A549 (cell line): ENCODE data around the gene CREB3L1. TPM values are rescaled to one million over a fixed set of nuclear protein-coding genes. Genes with fewer than 3 reads are reported as not detected.

Source experiments
- ATAC-seq, 2 experiments: fragments of 200-7000 bp in 1 of 2; fragments of >200 bp in 1 of 2; cut with Nextera tagmentation in 1 of 2; cut with Tn5 transposase in 1 of 2; 3 replicates each; pipeline versions ENCODE4 v1.8.0 to v1.9.1; 2018 to 2020; ENCODE audit warnings: mild to moderate bottlenecking in 1 of 2, moderate library complexity in 1 of 2
- CTCF ChIA-PET: fragments of 300-600 bp; sonication (Branson Sonifier 250); formaldehyde crosslinking; extraction: SDS; loops from one replicate; lab custom pipeline; 2021; ENCODE audit warnings: antibody characterized with exemption, inconsistent platforms; lab: Yijun Ruan, JAX
- POLR2A ChIA-PET: fragments of 350-600 bp; formaldehyde crosslinking; extraction: SDS; loops from one replicate; lab custom pipeline; 2021; ENCODE audit warnings: antibody characterized with exemption, inconsistent platforms; lab: Yijun Ruan, JAX
- DNase-seq, 2 experiments: peaks; one replicate each; pipeline versions ENCODE4 v3.0.0 to v3.0.0-alpha.2; 2011 to 2016; ENCODE audit warnings: low read depth in 1 of 2, low spot score in 1 of 2
- FAIRE-seq: peaks from 2 replicates; lab custom pipeline; 2011; peaks lifted over from hg19 to GRCh38; lab: Jason Lieb, UNC
- H3K27ac ChIP-seq, 2 experiments: fragments of >200 bp; sonication (Bioruptor Twin); formaldehyde crosslinking; 3 replicates each; pipeline ENCODE4 v1.5.1; 2016 to 2017
- H3K4me1 ChIP-seq: fragments of >200 bp; sonication (Bioruptor Twin); formaldehyde crosslinking; 3 replicates; pipeline ENCODE4 v1.6.1; 2016
- H3K4me2 ChIP-seq: fragments of >200 bp; sonication (Bioruptor Twin); formaldehyde crosslinking; 3 replicates; pipeline ENCODE4 v1.6.1; 2016
- H3K4me3 ChIP-seq: fragments of >200 bp; sonication (Bioruptor Twin); formaldehyde crosslinking; 3 replicates; pipeline ENCODE4 v1.5.1; 2016
- H3K9me3 ChIP-seq: fragments of >200 bp; sonication (Bioruptor Twin); formaldehyde crosslinking; 3 replicates; pipeline ENCODE4 v1.6.1; 2016
- BHLHE40 ChIP-seq: IDR thresholded peaks from 2 replicates; pipeline ENCODE4 v1.6.1; 2012; ENCODE audit warnings: low read depth, low read length, inconsistent platforms
- CBX2 ChIP-seq: fragments of 200-600 bp; sonication (generic); IDR thresholded peaks from 2 replicates; pipeline ENCODE4 v1.6.1; 2016; ENCODE audit warnings: low read depth, mild to moderate bottlenecking, borderline replicate concordance
- CHD4 ChIP-seq: fragments of 200-600 bp; sonication (generic); IDR thresholded peaks from 2 replicates; pipeline ENCODE4 v1.6.1; 2016; ENCODE audit warnings: antibody characterized with exemption, mild to moderate bottlenecking, borderline replicate concordance
- EP300 ChIP-seq, 2 experiments: fragments of >200 bp; sonication (Bioruptor Twin); formaldehyde crosslinking; IDR thresholded peaks; 2 replicates in 1 of 2; 3 replicates in 1 of 2; pipeline ENCODE4 v1.6.1; 2016 to 2017
- ESRRA ChIP-seq: fragments of 150-350 bp; IDR thresholded peaks from 2 replicates; pipeline ENCODE4 v1.6.1; 2014; ENCODE audit warnings: mild to moderate bottlenecking, low read length, borderline replicate concordance
- FOSL2 ChIP-seq, 2 experiments: fragments of 450-650 bp in 1 of 2; fragments of >200 bp in 1 of 2; sonication (Bioruptor Twin) in 1 of 2; formaldehyde crosslinking; IDR thresholded peaks; 2 replicates each; pipeline versions ENCODE4 v1.5.0 to v1.6.1; 2016 to 2020; ENCODE audit warnings: mild to moderate bottlenecking in 1 of 2, moderate library complexity in 1 of 2
- GATA3 ChIP-seq: IDR thresholded peaks from 2 replicates; pipeline ENCODE4 v1.6.1; 2012; ENCODE audit warnings: borderline replicate concordance
- JUN ChIP-seq, 2 experiments: fragments of >200 bp; sonication (Bioruptor Twin); formaldehyde crosslinking; IDR thresholded peaks; 2 replicates in 1 of 2; 3 replicates in 1 of 2; pipeline ENCODE4 v1.6.1; 2016 to 2017
- JUNB ChIP-seq: fragments of >200 bp; sonication (Bioruptor Twin); formaldehyde crosslinking; IDR thresholded peaks from 2 replicates; pipeline ENCODE4 v1.6.1; 2016
- KDM1A ChIP-seq: fragments of 200-600 bp; sonication (generic); IDR thresholded peaks from 2 replicates; pipeline ENCODE4 v1.6.1; 2016; ENCODE audit warnings: low read depth, mild to moderate bottlenecking
- MAFK ChIP-seq: fragments of 450-650 bp; IDR thresholded peaks from 2 replicates; pipeline ENCODE4 v1.6.1; 2014; ENCODE audit not compliant: partially characterized antibody
- MAZ ChIP-seq: fragments of 150-350 bp; IDR thresholded peaks from 2 replicates; pipeline ENCODE4 v1.6.1; 2014; ENCODE audit warnings: antibody characterized with exemption, low read depth, low read length, borderline replicate concordance
- NFE2L2 ChIP-seq: fragments of 150-350 bp; conservative IDR thresholded peaks from 2 replicates; pipeline ENCODE4 v1.6.1; 2014; ENCODE audit warnings: low read length
- NPAS2 ChIP-seq: fragments of 250-450 bp; sonication (Bioruptor Pico); IDR thresholded peaks from 2 replicates; pipeline ENCODE4 v1.8.0; 2022; ENCODE audit warnings: mild to moderate bottlenecking, moderate library complexity, borderline replicate concordance
- PHF8 ChIP-seq: fragments of 200-600 bp; sonication (generic); IDR thresholded peaks from 2 replicates; pipeline ENCODE4 v1.6.1; 2016; ENCODE audit warnings: low read depth, mild to moderate bottlenecking, antibody characterized with exemption, moderate library complexity, borderline replicate concordance
- POLR2A ChIP-seq: IDR thresholded peaks from 2 replicates; pipeline ENCODE4 v1.6.1; 2012; ENCODE audit warnings: mild to moderate bottlenecking, low read length
- RARB ChIP-seq: fragments of 250-450 bp; sonication (Bioruptor Pico); IDR thresholded peaks from 2 replicates; pipeline ENCODE4 v1.8.0; 2021; ENCODE audit warnings: mild to moderate bottlenecking, moderate library complexity
- RCOR1 ChIP-seq: fragments of 150-350 bp; IDR thresholded peaks from 2 replicates; pipeline ENCODE4 v1.6.1; 2014; ENCODE audit warnings: antibody characterized with exemption, low read length, low read depth
- RFX5 ChIP-seq: fragments of 450-650 bp; IDR thresholded peaks from 2 replicates; pipeline ENCODE4 v1.7.1; 2014; ENCODE audit warnings: antibody characterized with exemption, mild to moderate bottlenecking, moderate library complexity
- SREBF2 ChIP-seq: fragments of 450-650 bp; IDR thresholded peaks from 2 replicates; pipeline ENCODE4 v1.6.1; 2014; ENCODE audit warnings: mild to moderate bottlenecking, moderate library complexity
- TFCP2L1 ChIP-seq: fragments of 250-450 bp; sonication (Bioruptor Pico); IDR thresholded peaks from 2 replicates; pipeline ENCODE4 v1.5.0; 2021; ENCODE audit warnings: mild to moderate bottlenecking
- ZFP36 ChIP-seq: fragments of 450-650 bp; IDR thresholded peaks from 2 replicates; pipeline ENCODE4 v1.6.1; 2014; ENCODE audit warnings: borderline replicate concordance; ENCODE audit not compliant: partially characterized antibody
- ZSCAN20 ChIP-seq: fragments of 250-450 bp; sonication (Bioruptor Pico); IDR thresholded peaks from 2 replicates; pipeline ENCODE4 v1.8.0; 2022; ENCODE audit warnings: mild to moderate bottlenecking, moderate library complexity
- WGBS: methylation state at CpG from one replicate; pipeline ENCODE4 v1.1.6; 2017; ENCODE audit errors: missing lambda C conversion rate; 5-methylcytosine and 5-hydroxymethylcytosine counted together
- polyA plus RNA-seq, 4 experiments: library from polyadenylated mRNA; depleted of rRNA in 3 of 4; stranded (reverse); fragments of >200 nt; fragmentation: RNase III in 1 of 4; extraction: RNeasy Plus Mini Kit Qiagen cat#74134 plus additional on column Dnase treatment in 1 of 4; gene quantifications; 2 replicates in 3 of 4; 3 replicates in 1 of 4; pipeline ENCODE4 v1.2.3, GENCODE V29; 2011 to 2017
- TF ChIP-seq, protein P1 (sequence below): fragments of 250-450 bp; sonication (Bioruptor Pico); IDR thresholded peaks from 2 replicates; pipeline ENCODE4 v1.5.0; 2021; ENCODE audit warnings: mild to moderate bottlenecking, moderate library complexity, borderline replicate concordance
- TF ChIP-seq, protein P2 (sequence below): fragments of >200 bp; sonication (Bioruptor Twin); formaldehyde crosslinking; IDR thresholded peaks from 2 replicates; pipeline ENCODE4 v1.6.1; 2016
- TF ChIP-seq, protein P3 (sequence below): IDR thresholded peaks from 2 replicates; pipeline ENCODE4 v1.6.1; 2012; ENCODE audit warnings: low read depth, borderline replicate concordance
- TF ChIP-seq, protein P4 (sequence below): IDR thresholded peaks from 2 replicates; pipeline ENCODE4 v1.6.1; 2012
- TF ChIP-seq, protein P5 (sequence below): fragments of >200 bp; sonication (Bioruptor Twin); formaldehyde crosslinking; IDR thresholded peaks from 3 replicates; pipeline ENCODE4 v1.5.1; 2016
- TF ChIP-seq, protein P6 (sequence below): IDR thresholded peaks from 2 replicates; pipeline ENCODE4 v1.6.1; 2012

CREB3L1 gene
- polyA plus RNA-seq, 2 of the 4 experiments (the other 2 are of a cell fraction), result 0.61 to 2.3 TPM

DNA sequence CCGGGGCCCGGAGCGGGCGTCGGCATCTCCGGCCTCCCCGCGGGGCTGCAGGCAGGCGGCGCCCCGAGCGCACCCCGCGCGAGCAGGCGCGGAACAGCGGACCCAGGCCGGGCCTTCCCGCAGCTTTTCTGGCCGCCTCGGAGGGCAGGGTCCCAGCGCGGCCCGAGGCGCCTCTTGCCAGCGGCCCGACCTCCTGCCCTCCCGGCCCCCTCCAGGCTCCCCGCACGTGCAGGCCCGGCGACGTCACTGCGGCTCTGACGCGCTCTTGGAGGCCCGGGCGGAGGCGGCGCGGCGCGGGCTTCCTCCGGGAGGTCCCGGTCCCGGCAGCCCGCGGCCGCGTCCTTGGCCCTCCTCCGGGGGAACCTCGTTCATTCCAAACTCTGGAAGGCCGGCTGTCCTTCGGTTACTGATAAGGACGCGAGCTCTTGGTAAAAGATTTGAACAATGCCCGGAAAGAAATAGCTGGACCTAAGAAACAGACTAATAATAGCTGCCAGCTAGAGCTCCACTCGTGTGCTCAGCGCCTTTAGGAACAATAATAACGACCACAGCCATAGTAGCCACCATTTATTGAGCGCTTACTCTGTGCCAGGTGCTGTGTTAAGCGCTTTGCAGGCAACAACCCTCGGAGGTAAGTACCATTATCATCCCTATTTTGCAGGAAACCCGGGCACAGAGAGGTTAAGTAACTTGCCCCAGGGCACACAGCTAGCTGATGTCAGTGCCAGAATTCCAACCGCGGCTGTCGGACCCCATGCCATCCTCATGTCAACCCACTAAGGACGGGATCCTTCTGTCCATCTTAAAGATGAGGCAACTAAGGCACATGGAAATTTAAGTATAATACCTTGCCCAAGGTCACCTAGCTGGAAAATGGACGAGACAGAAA is 39.1 kb upstream of the CREB3L1 start (continued):
- TF ChIP-seq, protein P1, sequence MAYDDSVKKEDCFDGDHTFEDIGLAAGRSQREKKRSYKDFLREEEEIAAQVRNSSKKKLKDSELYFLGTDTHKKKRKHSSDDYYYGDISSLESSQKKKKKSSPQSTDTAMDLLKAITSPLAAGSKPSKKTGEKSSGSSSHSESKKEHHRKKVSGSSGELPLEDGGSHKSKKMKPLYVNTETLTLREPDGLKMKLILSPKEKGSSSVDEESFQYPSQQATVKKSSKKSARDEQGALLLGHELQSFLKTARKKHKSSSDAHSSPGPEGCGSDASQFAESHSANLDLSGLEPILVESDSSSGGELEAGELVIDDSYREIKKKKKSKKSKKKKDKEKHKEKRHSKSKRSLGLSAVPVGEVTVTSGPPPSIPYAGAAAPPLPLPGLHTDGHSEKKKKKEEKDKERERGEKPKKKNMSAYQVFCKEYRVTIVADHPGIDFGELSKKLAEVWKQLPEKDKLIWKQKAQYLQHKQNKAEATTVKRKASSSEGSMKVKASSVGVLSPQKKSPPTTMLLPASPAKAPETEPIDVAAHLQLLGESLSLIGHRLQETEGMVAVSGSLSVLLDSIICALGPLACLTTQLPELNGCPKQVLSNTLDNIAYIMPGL, result no peak
- TF ChIP-seq, protein P2, sequence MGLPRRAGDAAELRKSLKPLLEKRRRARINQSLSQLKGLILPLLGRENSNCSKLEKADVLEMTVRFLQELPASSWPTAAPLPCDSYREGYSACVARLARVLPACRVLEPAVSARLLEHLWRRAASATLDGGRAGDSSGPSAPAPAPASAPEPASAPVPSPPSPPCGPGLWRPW, result no peak
- TF ChIP-seq KDM1A (peak; percentile 97), PHF8 (peak; percentile 40; the same call in 1 of the 2 replicates), MAFK (no peak), ZSCAN20 (no peak), EP300 (IDR thresholded peaks at IDR 0.05) (no peak), FOSL2 (IDR thresholded peaks at IDR 0.05) (no peak), FOSL2 (CRISPR knock-in tag; IDR thresholded peaks at IDR 0.05) (no peak; the same call in 1 of the 2 replicates), NFE2L2 (no peak), RCOR1 (no peak), RFX5 (no peak), ESRRA (no peak), ZFP36 (peak; percentile 93), CHD4 (peak; percentile 84; the same call in 1 of the 2 replicates), SREBF2 (no peak), NPAS2 (CRISPR knock-in tag) (peak; percentile 49), BHLHE40 (peak; percentile 92), JUN (IDR thresholded peaks at IDR 0.05) (peak in 1 of 2 experiments; percentile 42; a peak in 1 of 5 replicates)
- TF ChIP-seq, protein P3, sequence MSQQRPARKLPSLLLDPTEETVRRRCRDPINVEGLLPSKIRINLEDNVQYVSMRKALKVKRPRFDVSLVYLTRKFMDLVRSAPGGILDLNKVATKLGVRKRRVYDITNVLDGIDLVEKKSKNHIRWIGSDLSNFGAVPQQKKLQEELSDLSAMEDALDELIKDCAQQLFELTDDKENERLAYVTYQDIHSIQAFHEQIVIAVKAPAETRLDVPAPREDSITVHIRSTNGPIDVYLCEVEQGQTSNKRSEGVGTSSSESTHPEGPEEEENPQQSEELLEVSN, result peak; percentile 60; the same call in 1 of the 2 replicates
- TF ChIP-seq, protein P4, sequence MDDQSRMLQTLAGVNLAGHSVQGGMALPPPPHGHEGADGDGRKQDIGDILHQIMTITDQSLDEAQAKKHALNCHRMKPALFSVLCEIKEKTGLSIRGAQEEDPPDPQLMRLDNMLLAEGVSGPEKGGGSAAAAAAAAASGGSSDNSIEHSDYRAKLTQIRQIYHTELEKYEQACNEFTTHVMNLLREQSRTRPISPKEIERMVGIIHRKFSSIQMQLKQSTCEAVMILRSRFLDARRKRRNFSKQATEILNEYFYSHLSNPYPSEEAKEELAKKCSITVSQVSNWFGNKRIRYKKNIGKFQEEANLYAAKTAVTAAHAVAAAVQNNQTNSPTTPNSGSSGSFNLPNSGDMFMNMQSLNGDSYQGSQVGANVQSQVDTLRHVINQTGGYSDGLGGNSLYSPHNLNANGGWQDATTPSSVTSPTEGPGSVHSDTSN, result no peak
- TF ChIP-seq, all 56 proteins: peak for 13

DNA sequence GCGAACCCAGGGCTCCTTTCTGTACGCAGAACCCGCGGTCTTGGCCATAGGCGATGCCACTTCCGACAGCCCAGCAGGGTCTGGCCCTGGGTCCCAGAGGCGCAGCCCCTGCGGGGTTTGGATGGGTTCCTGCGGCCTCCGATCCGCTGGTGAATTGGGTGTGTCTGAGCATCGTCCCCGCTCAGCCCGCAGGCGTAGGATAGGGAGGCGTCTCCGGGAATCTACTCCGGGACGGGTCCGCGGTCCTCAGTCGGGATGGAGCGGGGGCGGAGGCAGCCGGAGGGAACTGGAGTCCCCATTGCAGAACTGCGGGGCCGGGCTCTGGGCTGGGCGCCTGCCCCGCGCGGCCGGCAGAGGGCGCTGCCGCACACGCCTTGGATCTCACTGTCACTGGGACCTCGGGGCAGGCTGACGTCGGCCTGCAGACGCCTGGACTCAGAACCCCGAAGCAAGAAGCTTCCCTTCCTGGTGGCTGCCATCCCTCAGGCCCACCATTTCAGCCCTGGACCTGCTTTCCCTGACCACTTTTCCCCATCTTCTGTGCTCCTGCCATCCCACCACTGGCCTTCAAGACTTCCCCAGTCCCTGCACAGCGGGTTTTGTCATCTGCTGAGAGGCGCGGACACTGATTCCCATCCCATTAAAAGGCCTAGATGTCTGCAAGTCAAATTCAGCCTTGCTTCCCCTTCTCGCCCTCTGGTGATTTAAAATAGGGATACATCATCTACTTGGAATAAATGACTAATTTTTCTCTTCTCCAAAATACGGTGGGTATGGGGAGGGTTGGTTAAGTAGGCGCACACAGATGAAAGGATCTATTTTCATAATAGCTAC is 38.3 kb upstream of the CREB3L1 start:
- H3K4me3 ChIP-seq, result peak overlapping the region; percentile 53
- POLR2A ChIA-PET, result interaction anchor here (1.0 to 3.3 kb wide), 5 partner anchors 56 to 118 kb away, joined by 3 to 16 read pairs (median 8); partner anchors contain the start of gene PHF21A
- peaks cover 36% of the 10 kb centered on the region for H3K4me1 ChIP-seq
- CTCF ChIA-PET, result interaction anchor here (0.6 to 17.1 kb wide), 66 partner anchors 8 to 583 kb away, joined by 3 to 872 read pairs (median 4); partner anchors contain the start of gene CREB3L1
- FAIRE-seq (no peak), ATAC-seq (peak; percentile 57 to 87), DNase-seq (peak; percentile 85 to 86)
- peaks cover 6% of the 10 kb centered on the region; the same call in 1 of the 3 replicates for H3K9me3 ChIP-seq
- H3K4me2 ChIP-seq, result peak overlapping the region; percentile 97
- WGBS, result 14% methylated on average over 34 of the region's 46 CpGs
- H3K27ac ChIP-seq, result peak overlapping the region; percentile 78 to 89
- TF ChIP-seq TFCP2L1 (CRISPR knock-in tag) (no peak), MAZ (no peak), JUN (IDR thresholded peaks at IDR 0.05) (no peak; a peak in 2 of 5 replicates), GATA3 (no peak), RARB (CRISPR knock-in tag) (no peak), CBX2 (no peak), POLR2A (no peak), ESRRA (no peak), JUNB (no peak), CHD4 (no peak; the same call in 1 of the 2 replicates)
- TF ChIP-seq, protein P5, sequence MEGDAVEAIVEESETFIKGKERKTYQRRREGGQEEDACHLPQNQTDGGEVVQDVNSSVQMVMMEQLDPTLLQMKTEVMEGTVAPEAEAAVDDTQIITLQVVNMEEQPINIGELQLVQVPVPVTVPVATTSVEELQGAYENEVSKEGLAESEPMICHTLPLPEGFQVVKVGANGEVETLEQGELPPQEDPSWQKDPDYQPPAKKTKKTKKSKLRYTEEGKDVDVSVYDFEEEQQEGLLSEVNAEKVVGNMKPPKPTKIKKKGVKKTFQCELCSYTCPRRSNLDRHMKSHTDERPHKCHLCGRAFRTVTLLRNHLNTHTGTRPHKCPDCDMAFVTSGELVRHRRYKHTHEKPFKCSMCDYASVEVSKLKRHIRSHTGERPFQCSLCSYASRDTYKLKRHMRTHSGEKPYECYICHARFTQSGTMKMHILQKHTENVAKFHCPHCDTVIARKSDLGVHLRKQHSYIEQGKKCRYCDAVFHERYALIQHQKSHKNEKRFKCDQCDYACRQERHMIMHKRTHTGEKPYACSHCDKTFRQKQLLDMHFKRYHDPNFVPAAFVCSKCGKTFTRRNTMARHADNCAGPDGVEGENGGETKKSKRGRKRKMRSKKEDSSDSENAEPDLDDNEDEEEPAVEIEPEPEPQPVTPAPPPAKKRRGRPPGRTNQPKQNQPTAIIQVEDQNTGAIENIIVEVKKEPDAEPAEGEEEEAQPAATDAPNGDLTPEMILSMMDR, result peak; percentile 95
- TF ChIP-seq, protein P6, sequence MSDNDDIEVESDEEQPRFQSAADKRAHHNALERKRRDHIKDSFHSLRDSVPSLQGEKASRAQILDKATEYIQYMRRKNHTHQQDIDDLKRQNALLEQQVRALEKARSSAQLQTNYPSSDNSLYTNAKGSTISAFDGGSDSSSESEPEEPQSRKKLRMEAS, result peak; percentile 71
- TF ChIP-seq, protein P4, result no peak
